Stomach (tissue), 9 donors: ENCODE data around the gene RABGAP1L. TPM values are rescaled to one million over a fixed set of nuclear protein-coding genes. Genes with fewer than 3 reads are reported as not detected.
A peak's percentile ranks its signal among the peaks of the same experiment; 100 is the strongest.

Experiments
- DNase-seq, 2 donors: peaks; one replicate each; pipeline versions ENCODE4 v3.0.0 to v3.0.0-alpha.2; 2013 to 2019
- H3K27ac ChIP-seq, 5 donors: fragments of 200-600 bp in 4 of 5; sonication (generic) in 4 of 5; one replicate each; pipeline ENCODE4 v1.5.1; 2013 to 2019; ENCODE audit warnings: mild to moderate bottlenecking in 1 of 5, moderate library complexity in 1 of 5
- H3K27me3 ChIP-seq, 3 donors: fragments of 200-600 bp; sonication (generic); one replicate each; pipeline ENCODE4 v1.5.1; 2017 to 2019; ENCODE audit warnings: mixed run types in 1 of 3
- H3K36me3 ChIP-seq, 4 donors: fragments of 200-600 bp; sonication (generic); 1 replicate in 3 of 4; 2 replicates in 1 of 4; pipeline ENCODE4 v1.5.1; 2016 to 2019
- H3K4me1 ChIP-seq, 4 donors: fragments of 200-600 bp; sonication (generic); one replicate each; pipeline ENCODE4 v1.5.1; 2016 to 2019
- H3K4me3 ChIP-seq, 4 donors: fragments of 200-600 bp; sonication (generic) in 3 of 4; one replicate each; pipeline ENCODE4 v1.5.1; 2016 to 2019; ENCODE audit warnings: mild to moderate bottlenecking in 1 of 4
- H3K9me3 ChIP-seq, 4 donors: fragments of 200-600 bp; sonication (generic); one replicate each; pipeline ENCODE4 v1.5.1; 2016 to 2019
- EP300 ChIP-seq: sonication (generic); formaldehyde crosslinking; IDR thresholded peaks from one replicate; pipeline ENCODE4 v1.6.1; 2017; ENCODE audit warnings: antibody characterized with exemption
- POLR2A ChIP-seq, 4 donors: fragments of 450-650 bp; IDR thresholded peaks; one replicate each; pipeline ENCODE4 v1.6.1; 2016; ENCODE audit warnings: antibody characterized with exemption in 4 of 4, control low read depth in 2 of 4, mild to moderate bottlenecking in 1 of 4, moderate library complexity in 1 of 4
- POLR2AphosphoS5 ChIP-seq, 3 donors: sonication (generic); formaldehyde crosslinking; IDR thresholded peaks; one replicate each; pipeline ENCODE4 v1.6.1; 2016; ENCODE audit warnings: antibody characterized with exemption in 3 of 3
- WGBS, 5 donors: extraction: QIAGEN DNeasy Blood & Tissue Kit in 3 of 5; methylation state at CpG; one replicate each; pipeline versions ENCODE4 v1.1.5 to v1.1.7; 2013 to 2018; 5-methylcytosine and 5-hydroxymethylcytosine counted together
- intact Hi-C: fragments of 100-400 bp; cut with DNase I; formaldehyde crosslinking; loops from one replicate; pipeline ENCODE4 v1.15.1; 2023; ENCODE audit warnings: low total_unique reads
- polyA plus RNA-seq, 3 donors: library from polyadenylated mRNA; stranded (reverse); fragments of 200-250 nt; gene quantifications; one replicate each; pipeline ENCODE4 v1.2.3, GENCODE V29; 2013
- total RNA-seq, 5 donors: library from RNA; depleted of rRNA; stranded (reverse); fragments of >200 nt; gene quantifications; one replicate each; pipeline versions ENCODE4 v1.1.0 to v1.2.3, GENCODE V29; 2014 to 2016
- TF ChIP-seq, protein P1 (sequence below), 7 experiments: fragments of 450-650 bp in 4 of 7; fragments of 200-600 bp in 3 of 7; sonication (generic) in 3 of 7; IDR thresholded peaks; one replicate each; pipeline ENCODE4 v1.5.1; 2016 to 2019; ENCODE audit warnings: antibody characterized with exemption in 7 of 7, control low read depth in 2 of 7, mild to moderate bottlenecking in 1 of 7
- donor health status: healthy with polysubstance abuse.
- donor health status: Bipolar disorder and iron deficiency.
- donor health status: healthy.

Gene RABGAP1L
- total and polyA plus RNA-seq, 8 donors = 14.2 to 238 (median 57.9) TPM

DNA sequence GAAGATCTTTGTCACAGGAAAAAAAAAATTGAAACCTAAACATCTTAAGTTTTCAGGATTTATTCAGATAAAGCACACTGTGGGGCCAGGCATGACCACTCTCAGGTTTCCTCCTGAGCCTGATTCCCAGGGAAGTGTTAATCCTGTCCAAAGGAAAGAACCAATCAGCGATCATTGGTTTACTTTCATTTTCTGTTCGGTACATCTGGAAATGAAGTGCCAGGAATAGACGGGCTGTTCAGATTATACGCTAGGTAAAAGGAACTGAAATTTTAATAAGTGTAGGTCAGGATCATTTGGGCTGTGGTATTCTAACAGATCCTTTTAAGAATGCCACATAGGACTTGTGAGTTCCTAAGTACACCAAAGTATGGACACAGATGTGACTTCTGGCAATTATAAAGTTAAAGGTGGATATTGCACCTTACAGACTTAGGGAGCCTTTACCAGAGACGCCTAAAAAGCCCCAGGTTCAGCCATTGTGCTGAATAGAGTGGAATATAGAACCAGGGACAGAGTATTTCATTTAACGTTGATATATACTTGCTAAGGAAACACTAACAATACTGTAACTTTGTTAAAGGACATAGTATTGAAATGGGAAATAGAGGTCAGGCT, 831.2 kb downstream of the RABGAP1L start:
- H3K4me1 ChIP-seq = peaks cover 7 to 19% (median 11%) of the 10 kb centered on the region in 4 donors
- H3K27me3 ChIP-seq = no peaks in the 10 kb centered on the region
- peak overlapping the region in 4 of 5 donors; percentile 75 to 87 (median 81) for H3K27ac ChIP-seq
- H3K36me3 ChIP-seq = peaks cover 0 to 17% (median 0%) of the 10 kb centered on the region in 4 donors
- DNase-seq = peak in 1 of 2 donors; percentile 55
- H3K4me3 ChIP-seq = peak overlapping the region; percentile 28 to 46 (median 36)
- intact Hi-C loops = no loop called here
- TF ChIP-seq POLR2A (IDR thresholded peaks at IDR 0.05) (no peak), POLR2AphosphoS5 (IDR thresholded peaks at IDR 0.05) (peak in 2 of 3 donors; percentile 33 to 46), EP300 (no peak)
- no peaks in the 10 kb centered on the region for H3K9me3 ChIP-seq
- 19 to 38% (median 28%) methylated on average over 6 of the region's 6 CpGs for WGBS, 5 donors

DNA sequence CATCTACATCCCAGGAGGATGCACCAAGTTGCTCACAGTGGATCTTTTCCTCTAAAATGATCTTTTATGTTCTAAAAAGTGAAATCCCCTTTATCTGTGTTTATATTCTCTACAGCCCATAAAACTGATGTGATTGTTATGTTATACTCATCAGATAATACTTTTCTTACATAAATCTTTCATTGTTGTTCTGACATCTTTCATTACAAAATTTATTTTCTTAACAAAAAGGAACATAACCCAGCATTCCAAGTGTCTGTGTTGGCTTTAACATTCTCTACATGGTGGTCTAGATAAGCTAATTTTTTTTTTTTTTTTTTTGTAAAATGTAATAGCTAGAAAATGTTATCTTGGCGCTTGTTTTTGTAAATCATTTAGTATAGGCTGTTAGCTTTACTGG, 832.2 kb downstream of the RABGAP1L start:
- H3K36me3 ChIP-seq = peaks cover 0 to 9% (median 0%) of the 10 kb centered on the region in 4 donors
- H3K9me3 ChIP-seq = no peaks in the 10 kb centered on the region
- intact Hi-C loops = no loop called here
- no peak overlapping the region for H3K4me3 ChIP-seq
- peak overlapping the region in 1 of 5 donors; percentile 87 for H3K27ac ChIP-seq
- whole genome bisulfite sequencing, 5 donors = 91 to 100% (median 97%) methylated on average over 1 of the region's 1 CpG
- H3K4me1 ChIP-seq = peaks cover 7 to 22% (median 13%) of the 10 kb centered on the region in 4 donors
- no peak for DNase-seq
- H3K27me3 ChIP-seq = no peaks in the 10 kb centered on the region
- TF ChIP-seq POLR2AphosphoS5 (IDR thresholded peaks at IDR 0.05) (no peak), EP300 (no peak), POLR2A (IDR thresholded peaks at IDR 0.05) (no peak)
- TF ChIP-seq, protein P1, sequence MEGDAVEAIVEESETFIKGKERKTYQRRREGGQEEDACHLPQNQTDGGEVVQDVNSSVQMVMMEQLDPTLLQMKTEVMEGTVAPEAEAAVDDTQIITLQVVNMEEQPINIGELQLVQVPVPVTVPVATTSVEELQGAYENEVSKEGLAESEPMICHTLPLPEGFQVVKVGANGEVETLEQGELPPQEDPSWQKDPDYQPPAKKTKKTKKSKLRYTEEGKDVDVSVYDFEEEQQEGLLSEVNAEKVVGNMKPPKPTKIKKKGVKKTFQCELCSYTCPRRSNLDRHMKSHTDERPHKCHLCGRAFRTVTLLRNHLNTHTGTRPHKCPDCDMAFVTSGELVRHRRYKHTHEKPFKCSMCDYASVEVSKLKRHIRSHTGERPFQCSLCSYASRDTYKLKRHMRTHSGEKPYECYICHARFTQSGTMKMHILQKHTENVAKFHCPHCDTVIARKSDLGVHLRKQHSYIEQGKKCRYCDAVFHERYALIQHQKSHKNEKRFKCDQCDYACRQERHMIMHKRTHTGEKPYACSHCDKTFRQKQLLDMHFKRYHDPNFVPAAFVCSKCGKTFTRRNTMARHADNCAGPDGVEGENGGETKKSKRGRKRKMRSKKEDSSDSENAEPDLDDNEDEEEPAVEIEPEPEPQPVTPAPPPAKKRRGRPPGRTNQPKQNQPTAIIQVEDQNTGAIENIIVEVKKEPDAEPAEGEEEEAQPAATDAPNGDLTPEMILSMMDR (IDR thresholded peaks at IDR 0.05) = no peak

DNA sequence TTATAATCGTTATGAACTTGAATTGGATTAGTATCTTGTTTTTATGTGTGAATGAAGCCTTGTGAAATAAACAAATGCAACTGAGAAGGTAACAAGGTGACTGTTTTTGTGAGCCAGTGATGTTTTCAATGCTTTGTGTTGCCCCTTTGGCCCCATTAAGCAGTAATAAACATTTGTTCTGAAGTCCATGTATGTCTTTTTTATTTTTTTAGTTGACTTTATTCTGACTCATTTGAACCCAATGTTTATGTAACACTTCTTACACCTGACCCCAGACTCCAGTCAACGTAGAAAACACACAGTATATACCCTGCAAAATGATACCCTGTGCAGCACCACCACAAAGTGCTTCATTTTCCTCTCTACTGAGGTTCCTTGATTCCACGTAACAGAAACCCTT, 835.8 kb downstream of the RABGAP1L start:
- Histone ChIP-seq H3K27me3 (no peaks in the 10 kb centered on the region), H3K36me3 (peaks cover 0 to 9% (median 0%) of the 10 kb centered on the region in 4 donors), H3K27ac (no peak overlapping the region), H3K4me3 (no peak overlapping the region), H3K9me3 (no peaks in the 10 kb centered on the region), H3K4me1 (peaks cover 2 to 28% (median 15%) of the 10 kb centered on the region in 4 donors)
- no peak for DNase-seq
- WGBS, 5 donors = 49 to 64% (median 55%) methylated on average over 3 of the region's 3 CpGs
- intact Hi-C loops = no loop called here
- TF ChIP-seq, protein P1 (IDR thresholded peaks at IDR 0.05) = no peak

DNA sequence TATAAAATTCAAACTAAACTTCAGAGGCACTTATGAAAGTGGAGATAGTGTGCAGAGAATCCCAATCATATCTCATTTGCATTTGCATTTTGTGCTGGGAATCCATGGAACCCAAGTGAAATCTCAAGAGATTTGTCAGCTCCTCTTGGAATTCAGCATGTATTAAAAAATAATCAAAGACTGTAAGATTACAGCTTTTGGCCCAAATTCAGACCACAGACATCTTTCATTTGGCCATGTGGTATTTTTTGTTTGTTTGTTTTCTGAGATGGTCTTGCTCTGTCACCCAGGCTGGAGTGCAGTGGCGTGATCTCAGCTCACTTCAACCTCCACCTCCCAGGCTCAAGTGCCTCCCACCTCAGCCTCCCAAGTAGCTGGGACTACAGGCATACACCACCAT, 836.6 kb downstream of the RABGAP1L start:
- no peaks in the 10 kb centered on the region for H3K9me3 ChIP-seq
- intact Hi-C loops = no loop called here
- H3K27me3 ChIP-seq = no peaks in the 10 kb centered on the region
- H3K36me3 ChIP-seq = peaks cover 0 to 9% (median 0%) of the 10 kb centered on the region in 4 donors
- TF ChIP-seq EP300 = no peak
- no peak for DNase-seq
- 84 to 95% (median 93%) methylated on average over 1 of the region's 1 CpG for WGBS, 5 donors
- no peak overlapping the region for H3K27ac ChIP-seq
- no peak overlapping the region for H3K4me3 ChIP-seq
- H3K4me1 ChIP-seq = peaks cover 0 to 28% (median 18%) of the 10 kb centered on the region in 4 donors

DNA sequence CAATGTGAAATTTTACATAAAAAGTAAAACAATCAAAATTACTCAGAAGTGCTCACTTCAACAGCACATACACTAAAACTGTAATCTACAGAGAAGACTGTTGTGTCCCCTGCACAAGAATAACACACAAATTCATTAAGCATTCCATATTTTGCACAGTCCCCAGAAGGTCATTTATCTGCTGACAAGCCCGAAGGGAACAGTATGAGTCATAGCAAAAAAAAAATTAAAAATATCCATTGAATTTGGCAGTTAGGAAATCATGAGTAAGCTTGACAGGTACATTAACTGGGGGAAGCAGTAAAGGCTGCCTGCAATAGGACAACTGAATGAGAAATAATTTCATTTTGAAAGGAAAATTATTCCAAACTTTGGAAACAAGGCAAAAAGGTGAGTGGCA, 837.2 kb downstream of the RABGAP1L start:
- Histone ChIP-seq H3K27ac (no peak overlapping the region), H3K4me3 (no peak overlapping the region), H3K4me1 (peaks cover 0 to 30% (median 24%) of the 10 kb centered on the region in 4 donors), H3K27me3 (no peaks in the 10 kb centered on the region), H3K36me3 (peaks cover 0 to 9% (median 0%) of the 10 kb centered on the region in 4 donors), H3K9me3 (no peaks in the 10 kb centered on the region)
- no peak for TF ChIP-seq POLR2AphosphoS5 (IDR thresholded peaks at IDR 0.05)
- TF ChIP-seq, protein P1 (IDR thresholded peaks at IDR 0.05) = no peak
- TF ChIP-seq EP300 = no peak
- no peak for TF ChIP-seq POLR2A (IDR thresholded peaks at IDR 0.05)
- WGBS, 5 donors = 9 to 25% (median 19%) methylated on average over 1 of the region's 1 CpG
- DNase-seq = no peak
- intact Hi-C loops = no loop called here
